AG20443 (cell line): ENCODE measurements around the gene SLC26A5.
A peak's percentile ranks its signal among the peaks of the same experiment; 100 is the strongest.
"Not testable (repeated sequence)": the region's sequence is repeated elsewhere in the genome, so short reads cannot be mapped to it uniquely, and the experiment has no call there.

Experiments
- DNase-seq: peaks from one replicate; pipeline ENCODE4 v3.0.0; 2012; ENCODE audit warnings: low spot score, mixed read lengths

Gene SLC26A5, protein sequence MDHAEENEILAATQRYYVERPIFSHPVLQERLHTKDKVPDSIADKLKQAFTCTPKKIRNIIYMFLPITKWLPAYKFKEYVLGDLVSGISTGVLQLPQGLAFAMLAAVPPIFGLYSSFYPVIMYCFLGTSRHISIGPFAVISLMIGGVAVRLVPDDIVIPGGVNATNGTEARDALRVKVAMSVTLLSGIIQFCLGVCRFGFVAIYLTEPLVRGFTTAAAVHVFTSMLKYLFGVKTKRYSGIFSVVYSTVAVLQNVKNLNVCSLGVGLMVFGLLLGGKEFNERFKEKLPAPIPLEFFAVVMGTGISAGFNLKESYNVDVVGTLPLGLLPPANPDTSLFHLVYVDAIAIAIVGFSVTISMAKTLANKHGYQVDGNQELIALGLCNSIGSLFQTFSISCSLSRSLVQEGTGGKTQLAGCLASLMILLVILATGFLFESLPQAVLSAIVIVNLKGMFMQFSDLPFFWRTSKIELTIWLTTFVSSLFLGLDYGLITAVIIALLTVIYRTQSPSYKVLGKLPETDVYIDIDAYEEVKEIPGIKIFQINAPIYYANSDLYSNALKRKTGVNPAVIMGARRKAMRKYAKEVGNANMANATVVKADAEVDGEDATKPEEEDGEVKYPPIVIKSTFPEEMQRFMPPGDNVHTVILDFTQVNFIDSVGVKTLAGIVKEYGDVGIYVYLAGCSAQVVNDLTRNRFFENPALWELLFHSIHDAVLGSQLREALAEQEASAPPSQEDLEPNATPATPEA

DNA sequence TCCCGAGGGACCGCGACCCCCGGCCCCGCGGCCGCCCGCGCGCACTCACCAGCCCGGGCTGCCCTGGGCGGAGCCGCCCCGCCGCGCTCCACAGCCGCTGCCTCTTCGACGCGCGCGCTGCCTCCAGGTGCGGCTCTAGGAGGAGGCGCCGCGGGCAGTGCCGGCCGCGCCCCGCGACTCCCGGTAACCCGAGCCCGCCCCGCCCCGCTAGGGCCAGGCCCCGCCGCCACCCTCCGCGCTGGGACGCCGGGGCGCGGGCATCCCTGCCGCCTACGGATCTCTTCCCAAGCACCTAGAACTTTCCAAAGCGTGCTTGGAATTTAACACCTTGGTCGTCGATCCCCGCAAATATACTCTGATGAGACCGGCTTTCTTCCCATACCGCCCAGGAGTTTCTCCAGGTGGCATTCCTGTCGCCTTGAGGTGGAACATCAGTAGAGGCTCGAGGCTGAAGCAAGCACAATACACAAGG, at the start of gene SLC26A5:
Gene SLC26A5, minus strand, starts transcription at position 159 of the 472 bp plus-strand sequence. CDS start 24,693 bp downstream, outside the sequence.
- DNase-seq, result peak; percentile 35

DNA sequence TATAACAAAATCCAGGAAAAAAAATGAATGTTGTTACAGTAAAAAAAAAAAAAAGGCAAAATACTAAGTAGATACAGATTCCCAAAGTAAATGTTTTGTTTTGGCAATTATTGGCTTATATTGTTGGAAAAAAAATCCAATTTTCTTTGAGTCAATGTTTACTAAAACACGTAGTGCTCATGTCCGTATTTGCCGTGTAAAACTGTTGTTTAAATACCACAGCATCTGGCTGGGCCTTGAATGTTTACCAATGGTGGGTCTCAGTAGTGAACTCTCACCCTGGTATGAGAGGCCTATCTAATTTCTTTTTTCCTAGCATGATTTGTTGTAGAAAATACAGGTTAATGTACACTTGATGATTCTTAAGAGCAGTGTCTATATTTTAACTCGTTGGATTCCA, 41.4 kb upstream of the SLC26A5 start:
- DNase-seq, result no peak

DNA sequence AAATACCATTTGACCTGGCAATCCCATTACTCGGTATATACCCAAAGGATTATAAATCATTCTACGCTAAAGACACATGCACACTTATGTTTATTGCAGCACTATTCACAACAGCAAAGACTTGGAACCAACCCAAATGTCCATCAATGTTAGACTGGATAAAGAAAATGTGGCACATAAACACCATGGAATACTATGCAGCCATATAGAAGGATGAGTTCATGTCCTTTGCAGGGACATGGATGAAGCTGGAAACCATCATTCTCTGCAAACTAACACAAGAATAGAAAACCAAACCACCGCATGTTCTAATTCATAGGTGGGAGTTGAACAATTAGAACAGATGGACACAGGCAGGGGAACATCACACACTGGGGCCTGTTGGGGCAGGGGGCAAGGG, 40.9 kb upstream of the SLC26A5 start:
- not testable (repeated sequence) for DNase-seq

DNA sequence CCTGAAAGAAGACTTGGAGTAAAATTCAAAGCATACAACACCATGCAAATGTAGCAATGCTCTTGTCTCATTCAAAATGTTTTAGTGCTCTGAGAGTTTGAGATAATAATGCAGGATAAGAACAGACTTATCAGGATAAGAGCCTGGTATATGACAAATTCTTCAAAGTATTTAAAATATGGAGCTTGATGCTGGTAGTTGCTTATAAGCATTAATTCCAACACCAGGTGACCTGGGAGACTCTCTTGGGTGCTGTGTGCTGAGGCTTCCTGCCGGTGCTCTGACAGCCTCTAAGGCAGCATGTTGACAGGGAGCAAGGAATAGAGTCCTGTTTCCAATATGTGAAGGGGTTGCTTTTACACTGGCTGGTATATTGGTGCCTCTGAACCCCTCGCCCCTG, 34.8 kb upstream of the SLC26A5 start:
- no peak for DNase-seq

DNA sequence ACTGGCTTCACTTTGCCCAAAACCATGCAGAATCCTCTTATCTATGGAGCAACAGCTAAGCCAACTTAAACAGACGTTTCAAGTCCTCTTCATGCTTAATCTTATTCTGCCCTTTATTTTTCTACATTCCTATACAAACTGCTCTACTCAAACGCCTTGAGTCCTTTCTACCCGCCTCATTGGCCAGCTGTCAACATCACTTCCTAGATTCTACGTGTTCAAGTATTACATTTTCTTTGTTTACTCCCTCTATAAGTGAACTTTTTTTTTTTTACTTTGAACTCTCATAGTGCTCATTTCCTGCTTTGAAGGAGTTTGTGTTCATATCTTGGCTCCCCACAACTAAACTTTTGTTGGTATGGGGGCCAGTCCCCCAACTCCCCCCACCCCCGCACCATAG, 28.9 kb upstream of the SLC26A5 start:
- DNase-seq, result no peak

DNA sequence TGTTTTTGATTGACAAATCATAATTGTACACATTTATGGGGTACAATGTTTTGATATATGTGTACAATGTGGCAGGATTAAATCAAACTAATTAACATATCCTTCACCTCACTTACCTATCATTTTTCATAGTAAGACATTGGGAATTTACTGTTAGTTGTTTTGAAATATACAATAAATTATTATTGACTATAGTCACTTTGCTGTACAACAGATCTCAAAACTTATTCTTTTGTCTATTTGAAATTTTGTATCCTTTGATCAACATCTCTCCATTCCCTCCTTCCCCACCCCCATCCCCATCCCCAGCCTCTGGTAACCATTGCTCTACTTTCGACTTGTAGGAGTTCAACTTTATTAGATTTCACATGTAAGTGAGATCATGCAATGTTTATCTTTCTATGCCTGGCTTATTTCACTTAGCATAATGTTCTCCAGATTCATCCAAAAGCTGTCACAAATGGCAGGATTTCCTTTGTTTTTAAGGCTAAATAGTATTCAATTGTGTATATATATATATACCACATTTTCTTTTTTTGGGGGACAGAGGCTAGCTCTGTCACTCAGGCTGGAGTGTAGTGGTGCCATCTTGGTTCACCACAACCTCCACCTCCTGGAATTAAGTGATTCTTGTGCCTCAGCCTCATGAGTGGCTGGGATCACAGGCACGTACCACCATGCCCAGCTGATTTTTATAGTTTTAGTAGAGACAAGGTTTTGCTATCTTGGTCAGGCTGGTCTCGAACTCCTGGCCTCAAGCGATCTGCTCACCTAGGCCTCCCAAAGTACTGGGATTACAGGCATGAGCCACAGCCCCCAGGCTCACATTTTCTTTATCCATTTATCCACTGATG, 23.3 kb upstream of the SLC26A5 start:
- DNase-seq, result no peak

DNA sequence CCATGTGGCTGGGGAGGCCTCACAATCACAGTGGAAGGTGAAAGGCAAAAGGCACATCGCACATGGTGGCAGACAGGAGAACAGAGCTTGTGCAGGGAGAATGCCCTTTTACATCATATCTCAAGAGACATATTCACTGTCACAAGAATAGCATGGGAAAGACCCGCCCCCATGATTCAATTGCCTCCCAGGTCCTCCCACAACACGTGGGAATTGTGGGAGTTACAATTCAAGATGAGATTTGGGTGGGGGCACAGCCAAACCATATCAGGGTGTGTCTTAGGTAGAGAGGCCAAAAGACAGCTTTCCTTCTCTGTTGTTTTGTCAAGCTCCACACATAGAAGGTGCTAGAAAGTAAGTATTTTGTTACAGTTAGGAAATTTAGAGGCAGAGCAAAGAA, 20.8 kb upstream of the SLC26A5 start:
- DNase-seq, result no peak

DNA sequence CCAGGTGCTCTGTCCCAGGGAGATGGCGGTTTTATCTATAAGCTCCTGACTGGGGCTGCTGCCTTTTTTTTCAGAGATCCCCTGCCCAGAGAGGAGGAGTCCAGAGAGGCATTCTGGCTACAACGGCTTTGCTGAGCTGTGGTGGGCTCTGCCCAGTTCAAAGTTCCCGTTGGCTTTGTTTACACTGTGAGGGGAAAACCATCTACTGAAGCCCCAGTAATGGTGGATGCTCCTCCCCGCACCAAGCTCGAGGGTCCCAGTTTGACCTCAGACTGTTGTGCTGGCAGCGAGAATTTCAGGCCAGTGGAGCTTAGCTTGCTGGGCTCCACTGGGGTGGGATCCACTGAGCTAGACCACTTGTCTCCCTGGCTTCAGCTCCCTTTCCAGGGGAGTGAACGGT, 16.4 kb upstream of the SLC26A5 start:
- no peak for DNase-seq

DNA sequence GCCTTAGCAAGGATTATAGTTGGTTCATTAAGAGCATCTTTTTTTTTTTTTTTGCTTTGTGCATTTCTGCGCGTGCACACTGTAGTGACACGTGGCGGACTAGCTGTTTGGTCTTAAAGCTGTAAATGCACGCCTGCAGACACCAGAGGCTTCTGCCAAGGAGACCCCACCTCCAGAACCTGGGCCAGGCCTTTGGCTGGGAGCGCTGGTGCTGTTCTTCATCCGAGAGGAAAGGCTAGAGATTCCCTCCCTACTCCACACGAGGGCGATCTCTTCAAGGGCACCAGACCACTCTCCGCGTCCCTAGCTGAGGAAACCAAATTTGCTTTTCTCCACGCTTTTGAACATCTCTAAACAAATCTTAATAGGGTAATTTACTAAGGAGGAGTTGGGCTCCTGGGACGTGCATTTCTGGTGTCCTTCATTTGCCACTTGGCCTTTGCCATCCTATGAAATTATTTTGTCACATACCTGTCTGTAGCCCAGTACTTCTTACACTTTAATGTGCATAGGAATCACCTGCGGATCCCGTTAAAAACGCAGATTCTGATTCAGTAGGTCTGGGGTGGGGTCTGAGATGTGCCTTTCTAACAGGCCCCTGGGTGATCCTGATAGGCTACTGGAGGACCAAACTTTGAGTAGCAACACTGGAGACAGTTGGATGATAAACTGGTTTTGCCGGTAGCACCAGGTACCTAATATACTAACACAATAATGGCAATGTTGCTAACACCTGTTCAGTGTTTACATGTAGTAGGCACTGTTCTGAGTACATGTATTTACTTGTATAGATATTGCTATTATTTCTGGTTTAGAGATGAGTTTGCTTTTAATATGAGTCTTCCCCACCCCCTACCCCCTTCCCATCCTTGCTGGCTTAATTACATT, 1.3 kb upstream of the SLC26A5 start:
- peak; percentile 81 for DNase-seq

DNA sequence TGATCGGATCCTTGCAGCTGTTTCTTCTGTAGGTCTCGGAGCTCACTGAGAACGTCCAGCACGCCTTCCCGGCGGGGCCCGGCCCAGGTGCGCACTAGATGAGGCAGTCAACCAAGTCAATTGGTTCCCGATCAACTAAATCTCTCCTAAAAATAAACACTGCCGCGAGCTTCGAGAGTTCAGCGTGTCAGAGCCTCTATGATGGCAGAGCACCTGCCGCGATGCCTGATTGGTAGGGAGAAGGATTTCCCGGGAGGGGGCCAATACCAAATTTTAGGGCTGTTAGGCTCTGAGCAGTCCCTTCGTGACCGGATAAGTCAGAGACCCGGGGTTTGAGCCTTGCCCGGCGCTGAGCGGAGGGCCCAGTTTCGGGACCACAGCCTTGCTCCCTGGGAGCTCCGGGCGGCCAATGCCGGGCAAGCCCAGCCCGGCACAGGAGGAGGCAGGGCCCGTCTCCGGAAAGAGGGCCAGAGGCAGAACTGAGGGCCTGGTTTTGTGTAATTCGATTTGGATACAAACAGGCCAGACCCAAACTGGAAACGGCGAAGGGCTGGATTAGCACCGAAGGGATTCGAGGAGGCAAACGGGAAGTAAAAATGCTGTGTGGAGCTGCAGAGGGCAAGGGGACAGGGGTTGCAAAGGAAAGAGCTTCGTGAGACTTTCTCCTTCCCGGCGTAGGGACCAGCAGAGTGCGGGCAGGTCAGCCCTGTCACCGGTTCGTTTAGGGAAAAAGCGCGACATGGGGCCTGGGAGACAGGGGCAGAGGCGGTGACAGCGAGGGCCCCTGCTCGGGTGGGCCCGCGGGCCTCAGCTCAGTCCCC, 569 bp downstream of the SLC26A5 start:
- DNase-seq, result peak; percentile 48

DNA sequence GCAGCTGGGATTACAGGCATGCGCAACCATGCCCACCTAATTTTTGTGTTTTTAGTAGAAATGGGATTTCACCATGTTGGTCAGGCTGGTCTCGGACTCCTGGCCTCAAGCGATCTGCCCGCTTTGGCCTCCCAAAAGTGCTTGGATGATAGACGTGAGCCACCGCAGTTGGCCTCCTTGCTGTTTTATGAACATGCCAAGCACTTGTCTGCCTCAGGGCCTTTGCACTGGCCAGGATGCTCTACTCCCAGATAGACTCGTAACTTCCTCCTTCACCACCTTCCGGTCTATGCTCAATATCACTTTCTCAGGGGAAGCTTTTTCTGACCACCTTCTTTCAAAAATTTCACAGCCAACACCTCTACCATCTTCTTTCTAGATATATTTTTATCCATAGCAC, 6.3 kb downstream of the SLC26A5 start:
- no peak for DNase-seq

DNA sequence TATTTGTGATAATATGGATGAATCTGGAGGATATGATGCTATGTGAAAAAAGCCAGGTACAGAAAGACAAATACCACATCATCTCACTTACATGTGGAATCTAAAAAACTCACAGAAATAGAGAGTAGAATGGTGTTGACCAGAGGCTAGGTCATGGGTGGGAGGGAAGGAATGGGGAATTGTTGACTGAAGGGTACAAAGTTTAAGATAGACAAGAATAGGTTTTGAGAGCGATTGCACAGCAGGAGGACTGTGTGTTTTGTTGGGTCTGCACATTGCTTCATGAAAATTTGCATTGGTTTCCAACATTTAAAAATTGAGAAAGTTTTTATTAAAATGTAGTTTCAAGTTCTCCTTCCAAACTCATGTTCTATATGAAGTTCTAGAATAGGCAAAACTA, 8.4 kb downstream of the SLC26A5 start:
- DNase-seq, result no peak

DNA sequence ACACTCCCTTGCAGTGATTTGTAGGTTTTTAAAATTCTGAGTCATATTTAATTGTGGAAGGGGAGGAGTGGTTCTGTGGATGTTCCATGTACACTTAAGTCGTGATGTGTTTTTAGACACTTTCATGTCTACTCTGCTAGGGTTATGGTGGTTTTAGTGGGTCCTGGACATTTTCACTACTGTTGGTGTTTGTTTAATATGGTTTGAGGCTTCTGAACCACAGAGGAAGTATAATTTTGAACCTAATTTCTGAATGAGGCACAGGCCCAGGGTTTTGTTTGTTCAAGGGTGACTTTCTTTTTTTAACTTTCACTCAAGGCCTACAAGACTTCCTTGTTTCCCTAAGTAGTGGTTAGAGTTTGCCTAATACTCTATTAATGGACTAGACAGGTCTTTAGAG, 13.3 kb downstream of the SLC26A5 start:
- DNase-seq, result no peak

DNA sequence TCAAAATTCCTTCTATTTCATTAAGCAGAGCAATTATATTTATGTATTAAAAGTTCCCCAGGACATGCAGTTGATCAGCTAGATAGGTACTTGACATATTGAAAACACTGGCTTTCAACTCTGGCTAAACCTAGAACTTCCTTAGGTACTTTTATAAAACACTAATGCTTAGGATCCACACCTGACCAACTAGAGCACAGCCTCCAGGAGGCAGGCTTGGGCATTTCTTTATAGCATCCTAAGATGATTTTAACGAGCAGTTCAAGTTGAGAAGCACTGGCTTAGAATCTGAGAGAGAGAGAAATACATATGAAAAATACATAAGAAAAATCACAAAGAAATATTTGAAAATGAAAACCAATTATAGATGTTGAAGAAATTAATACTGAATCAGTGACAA, 20.8 kb downstream of the SLC26A5 start:
- no peak for DNase-seq

DNA sequence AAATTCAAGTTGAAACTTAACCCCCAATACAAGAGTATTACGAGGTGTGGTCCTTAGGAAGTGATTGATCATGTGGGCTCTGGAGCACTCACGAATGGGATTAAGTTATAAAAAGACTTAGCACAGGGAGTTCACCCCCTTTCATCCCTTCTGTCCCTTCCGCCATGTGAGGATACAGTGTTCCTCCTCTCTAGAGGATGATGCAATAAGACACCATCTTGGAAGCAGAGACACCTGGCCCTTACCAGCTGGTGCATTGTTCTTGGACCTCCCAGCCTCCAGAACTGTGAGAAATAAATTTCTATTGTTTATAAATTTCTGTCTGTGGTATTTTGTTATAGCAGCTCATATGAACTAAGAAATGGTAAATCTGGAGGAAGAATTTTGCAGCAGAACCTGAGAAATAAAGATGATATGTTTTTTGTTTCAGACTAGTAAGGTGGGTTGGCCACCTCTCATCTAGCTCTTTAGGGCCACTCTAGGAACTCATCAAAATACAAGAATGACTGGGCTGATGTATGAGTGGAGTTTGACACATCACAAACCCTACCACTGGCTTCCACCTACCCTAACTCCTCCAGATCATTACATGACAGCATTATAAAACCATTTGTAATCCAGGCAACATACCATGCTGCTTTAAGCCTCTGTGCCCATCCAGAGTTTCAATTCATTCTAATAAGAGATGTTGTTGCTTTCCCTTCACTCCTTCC, 22.4 kb downstream of the SLC26A5 start:
- no peak for DNase-seq

DNA sequence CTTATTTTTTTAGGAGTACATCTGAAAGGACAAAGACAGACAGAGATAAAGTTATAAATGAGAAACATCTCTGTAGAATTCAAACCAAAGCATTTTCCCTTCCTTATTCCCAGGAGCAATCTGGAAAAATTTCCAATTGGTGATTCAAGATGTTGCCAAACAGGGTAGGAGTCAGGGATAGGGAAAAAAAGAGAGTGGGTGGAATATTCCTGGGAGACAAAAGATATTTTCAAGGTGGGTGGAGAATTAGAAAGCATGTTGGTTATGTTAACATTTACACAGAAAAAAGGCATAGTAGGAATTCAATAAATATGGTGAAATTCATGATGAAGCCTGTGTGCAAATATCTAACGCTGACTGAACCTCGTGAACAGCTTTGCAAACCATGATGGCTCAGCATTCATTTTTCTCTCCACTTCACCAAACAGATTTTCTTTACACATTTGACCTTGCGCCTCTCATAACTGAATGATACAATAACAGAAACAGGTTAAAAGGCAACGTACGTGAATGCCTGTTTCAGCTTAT, 25.1 kb downstream of the SLC26A5 start:
- DNase-seq, result no peak

DNA sequence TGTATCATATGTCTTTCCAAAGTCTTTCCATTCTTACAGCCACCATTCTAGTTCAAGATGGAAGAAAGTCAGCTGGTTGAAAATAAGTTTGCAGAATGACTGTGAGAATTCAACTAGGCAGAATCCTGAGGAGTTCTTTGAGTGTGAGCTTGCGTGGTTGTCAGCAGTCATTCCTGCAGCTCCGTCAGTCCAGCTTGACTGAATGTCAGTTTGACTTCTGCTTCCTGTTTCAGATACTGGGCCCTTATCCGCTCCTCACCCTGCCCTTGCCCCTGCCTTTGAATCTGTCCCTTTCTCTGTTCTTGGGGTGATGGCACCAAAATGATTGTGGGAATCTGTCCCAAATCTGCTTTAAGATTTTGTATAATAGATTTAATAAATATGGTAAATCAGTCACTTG, 27.8 kb downstream of the SLC26A5 start:
- no peak for DNase-seq

DNA sequence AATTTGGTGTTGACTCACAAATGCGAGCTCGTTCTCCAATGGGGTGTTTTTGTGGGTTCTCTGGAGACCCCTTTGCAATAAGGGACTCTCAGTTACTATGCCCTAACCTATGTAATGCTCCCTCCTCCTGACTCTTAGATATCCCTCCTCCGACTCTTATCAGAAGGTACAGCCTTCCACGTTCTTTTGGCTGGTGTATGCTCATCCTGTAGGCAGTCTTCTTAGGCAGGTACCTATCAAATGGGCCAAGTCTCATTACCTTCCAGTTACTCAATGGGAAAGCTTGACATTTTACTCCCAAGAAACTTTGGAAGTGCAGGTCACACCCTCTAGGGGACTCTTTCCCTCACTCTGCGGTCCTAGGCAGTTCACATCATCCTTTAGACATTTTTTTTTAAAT, 32.6 kb downstream of the SLC26A5 start:
- DNase-seq, result no peak

DNA sequence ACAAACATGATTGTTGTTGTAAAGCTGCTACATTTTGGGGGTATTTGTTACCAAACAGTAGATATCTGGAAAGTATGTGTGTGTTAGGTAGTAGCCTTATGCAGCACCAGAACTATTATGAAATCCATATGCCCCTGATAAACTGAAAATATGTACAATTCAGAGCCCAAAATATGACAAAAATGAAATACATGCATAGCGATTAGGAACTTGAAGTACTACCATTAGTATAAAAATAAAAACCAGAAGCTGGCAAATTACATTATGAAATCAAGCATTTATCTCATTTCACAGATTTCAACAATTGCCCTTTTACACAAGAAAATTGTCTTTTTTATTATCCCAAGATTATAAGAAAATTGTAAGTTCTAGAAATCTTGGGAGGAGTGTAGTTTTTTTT, 33.9 kb downstream of the SLC26A5 start:
- DNase-seq, result no peak
